NCI-H748 (cell line): ENCODE data around the gene ERP29.
"Not testable (repeated sequence)": the region's sequence is repeated elsewhere in the genome, so short reads cannot be mapped to it uniquely, and the experiment has no call there.

Experiments used
- DNase-seq: peaks from one replicate; lab custom pipeline; 2025; ENCODE audit not compliant: unreplicated experiment; lab: John Stamatoyannopoulos, UW

Gene ERP29

DNA sequence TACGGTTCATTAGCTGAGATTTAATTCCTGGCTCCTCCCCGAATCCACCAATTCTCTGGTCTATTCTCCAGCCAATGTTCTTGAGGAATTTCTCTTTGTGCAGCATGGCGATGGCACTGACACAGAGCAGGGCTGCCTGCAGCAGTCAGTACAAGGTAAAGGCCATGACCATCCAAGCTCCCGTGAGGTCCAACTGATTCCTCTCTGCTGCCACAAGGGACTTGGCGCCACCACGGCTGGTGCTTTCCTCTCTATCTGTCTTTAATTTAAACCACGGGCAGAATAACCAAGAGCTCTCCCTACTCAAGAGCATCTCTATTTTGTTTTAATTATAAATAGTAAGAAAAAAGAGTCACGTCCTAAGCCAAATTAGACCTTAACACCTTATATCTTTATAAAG, 12.4 kb upstream of the ERP29 start:
- no peak for DNase-seq

- no peak for DNase-seq
Measured at GRCh38 chr12:112001576-112001975, 11.7 kb upstream of the ERP29 start.

DNA sequence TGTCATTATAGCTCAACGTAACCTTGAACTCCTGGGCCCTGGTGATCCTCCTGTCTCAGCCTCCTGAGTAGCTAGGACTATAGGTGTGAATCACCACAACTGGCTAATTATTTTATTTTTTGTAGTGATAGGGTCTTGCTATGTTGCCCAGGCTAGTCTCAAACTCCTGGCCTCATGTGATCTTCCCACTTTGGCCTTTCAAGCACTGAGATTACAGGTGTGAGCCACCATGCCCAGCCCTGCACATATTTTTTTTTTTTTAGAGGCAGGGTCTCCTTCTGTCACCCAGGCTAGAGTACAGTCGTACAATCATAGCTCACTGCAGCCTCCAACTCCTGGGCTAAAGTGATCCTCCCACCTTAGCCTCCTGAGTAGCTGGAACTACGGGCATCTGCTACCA, 9.2 kb upstream of the ERP29 start:
- no peak for DNase-seq

- DNase-seq: no peak
Measured at GRCh38 chr12:112005419-112006395, 7.5 kb upstream of the ERP29 start.

GRCh38 chr12:112007945-112008344, 5.3 kb upstream of the ERP29 start:
- no peak for DNase-seq

DNA sequence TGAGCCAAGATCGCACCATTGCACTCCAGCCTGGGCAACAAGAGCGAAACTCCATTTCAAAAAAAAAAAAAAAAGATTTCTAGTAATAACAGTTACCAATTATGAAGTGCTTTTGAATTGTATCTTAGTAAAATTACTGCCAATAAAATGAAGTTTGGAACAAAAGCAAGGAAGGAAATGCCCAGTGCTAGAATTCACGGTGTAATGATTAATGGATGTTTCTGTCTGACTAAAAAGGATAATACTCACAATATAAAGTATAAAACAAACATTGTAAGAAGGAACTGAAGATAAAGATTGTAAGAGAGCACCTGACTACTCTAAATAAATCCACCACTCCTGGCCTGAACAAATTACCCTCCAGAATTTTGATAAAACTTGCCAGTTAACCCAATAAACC, 4.3 kb upstream of the ERP29 start:
- no peak for DNase-seq

DNA sequence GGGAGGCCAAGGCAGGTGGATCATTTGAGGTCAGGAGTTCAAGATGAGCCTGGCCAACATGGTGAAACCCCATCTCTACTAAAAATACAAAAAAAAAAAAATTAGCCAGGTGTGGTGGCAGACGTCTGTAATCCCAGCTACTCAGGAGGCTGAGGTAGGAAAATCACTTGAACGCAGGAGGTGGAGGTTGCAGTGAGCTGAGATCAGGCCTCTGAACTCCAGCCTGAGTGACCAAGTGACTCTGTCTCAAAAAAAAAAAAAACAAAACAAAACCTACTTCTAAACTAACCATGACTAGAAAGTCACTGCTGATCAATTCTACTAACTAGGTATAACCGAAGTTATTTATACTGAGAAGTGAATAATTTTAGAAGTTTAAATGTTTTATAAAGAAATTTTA, 3.6 kb upstream of the ERP29 start:
- not testable (repeated sequence) for DNase-seq

GRCh38 chr12:112010415-112011344, 2.5 kb upstream of the ERP29 start:
- DNase-seq: no peak

DNA sequence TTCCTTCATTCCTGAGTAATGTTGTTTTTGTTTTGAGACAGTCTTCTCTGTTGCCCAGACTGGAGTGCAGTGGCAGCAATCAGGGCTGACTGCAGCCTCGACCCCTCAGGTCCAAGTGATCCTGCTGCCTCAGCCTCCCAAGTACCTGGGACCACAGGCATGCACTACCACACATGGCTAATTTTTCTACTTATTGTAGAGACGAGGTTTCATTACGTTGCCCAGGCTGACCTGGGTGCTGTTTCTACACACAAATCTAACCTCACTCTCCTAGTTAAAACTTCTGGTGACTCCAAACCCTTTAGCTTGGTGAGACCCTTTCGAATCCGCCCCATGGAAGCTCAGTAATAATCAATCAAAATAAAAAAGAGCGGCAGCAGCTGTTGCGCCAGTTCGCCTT, 1.5 kb upstream of the ERP29 start:
- no peak for DNase-seq

GRCh38 chr12:112013601-112014402, 576 bp downstream of the ERP29 start:
- peak; percentile 86 for DNase-seq

DNA sequence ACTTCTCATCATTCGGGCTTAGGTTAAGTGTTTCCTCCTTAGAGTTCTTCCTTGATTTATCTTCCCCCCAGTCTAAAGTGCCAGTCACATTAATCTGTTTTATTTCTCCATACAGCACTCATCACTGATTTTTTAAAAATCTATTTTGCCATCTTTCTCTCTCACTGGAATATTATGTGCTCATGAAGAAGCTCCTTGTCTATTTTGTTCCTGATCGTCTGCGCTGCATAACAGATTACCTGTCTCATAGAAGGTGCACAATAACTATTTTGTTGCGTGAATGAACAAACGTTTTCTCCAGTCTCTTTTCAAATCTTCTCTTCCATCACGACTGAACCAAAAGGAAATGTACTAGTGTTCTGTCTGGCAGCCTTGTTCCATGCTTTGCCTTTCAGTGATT, 2.7 kb downstream of the ERP29 start:
- DNase-seq: no peak

DNA sequence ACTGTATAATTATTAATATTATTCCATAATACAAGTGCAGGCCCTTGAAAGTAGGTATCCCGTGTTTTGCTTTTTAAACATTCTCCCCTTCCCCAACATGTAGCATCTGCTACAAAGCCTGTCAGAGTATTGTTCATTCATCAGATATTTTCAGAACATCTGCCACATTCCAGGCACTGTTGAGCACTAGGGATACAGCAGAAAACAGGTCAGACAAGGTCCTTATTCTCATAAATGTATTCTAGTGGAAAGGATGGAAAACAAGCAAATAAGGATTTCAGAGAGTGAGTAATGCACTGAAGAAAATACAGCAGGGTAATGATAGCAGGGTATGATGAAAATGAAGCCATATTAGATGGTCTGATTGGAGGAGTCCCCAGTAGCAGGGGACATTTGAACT, 3.8 kb downstream of the ERP29 start:
- no peak for DNase-seq

DNA sequence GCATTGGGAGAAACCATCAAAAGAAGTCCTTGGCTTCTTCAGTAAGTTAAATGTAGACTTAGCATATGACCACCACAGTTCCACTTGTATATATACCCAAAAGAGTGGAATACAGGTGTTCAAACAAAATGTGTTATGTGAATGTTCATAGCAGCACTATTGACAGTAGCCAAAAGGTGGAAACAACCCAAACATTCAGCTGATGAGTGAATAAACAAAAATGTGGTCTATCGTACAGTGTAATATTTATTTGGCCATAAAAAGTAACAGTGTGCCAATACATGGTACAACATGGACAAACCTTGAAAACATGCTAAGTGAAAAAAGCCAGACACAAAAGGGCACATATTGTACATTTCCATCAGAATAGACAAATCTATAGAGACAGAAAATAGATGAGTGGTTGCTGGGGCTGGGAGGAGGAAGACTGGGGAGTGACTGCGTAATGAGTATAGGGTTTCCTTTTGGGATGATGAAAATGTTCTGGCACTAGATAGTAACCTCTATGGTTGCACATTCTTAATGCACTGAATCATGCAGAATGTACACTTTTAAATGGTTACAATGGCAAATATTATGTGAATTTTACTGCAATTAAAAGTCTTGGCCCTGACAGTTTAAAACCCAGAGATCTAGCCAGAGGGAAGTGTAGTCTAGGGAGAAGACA, 5.5 kb downstream of the ERP29 start:
- DNase-seq: no peak

- DNase-seq: no peak
Measured at GRCh38 chr12:112020947-112021457, 7.8 kb downstream of the ERP29 start.

- DNase-seq: no peak
Measured at GRCh38 chr12:112022241-112023016, 9.2 kb downstream of the ERP29 start.

DNA sequence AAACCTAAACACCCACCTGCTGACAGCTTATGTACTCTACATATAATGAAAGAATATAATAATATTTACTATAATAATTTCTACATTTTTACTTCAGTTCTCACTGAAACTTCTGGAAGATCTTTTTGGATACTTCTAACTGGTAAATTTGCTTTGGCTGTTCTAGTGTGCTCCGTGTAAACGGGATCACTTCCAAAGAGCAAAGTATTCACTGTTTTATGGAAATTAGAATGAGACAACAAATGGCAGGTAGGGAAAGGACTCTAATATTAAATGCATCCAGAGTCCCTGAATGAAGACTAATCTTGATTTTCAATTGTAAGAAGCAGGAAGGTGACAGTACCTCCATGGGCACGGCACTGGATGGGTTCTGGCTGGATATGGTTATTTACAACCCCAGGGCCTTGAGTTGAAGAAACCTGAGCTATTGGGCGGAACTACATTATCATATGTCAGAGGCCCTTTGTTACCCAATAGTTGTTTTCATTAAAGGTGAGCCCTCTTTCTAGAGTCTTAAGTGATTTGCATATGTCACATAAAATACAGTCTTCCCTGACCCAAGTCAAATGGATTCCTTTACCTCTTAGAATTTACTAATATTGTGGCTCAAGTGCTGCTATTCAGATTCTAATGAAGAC, 10.7 kb downstream of the ERP29 start:
- DNase-seq: no peak

DNA sequence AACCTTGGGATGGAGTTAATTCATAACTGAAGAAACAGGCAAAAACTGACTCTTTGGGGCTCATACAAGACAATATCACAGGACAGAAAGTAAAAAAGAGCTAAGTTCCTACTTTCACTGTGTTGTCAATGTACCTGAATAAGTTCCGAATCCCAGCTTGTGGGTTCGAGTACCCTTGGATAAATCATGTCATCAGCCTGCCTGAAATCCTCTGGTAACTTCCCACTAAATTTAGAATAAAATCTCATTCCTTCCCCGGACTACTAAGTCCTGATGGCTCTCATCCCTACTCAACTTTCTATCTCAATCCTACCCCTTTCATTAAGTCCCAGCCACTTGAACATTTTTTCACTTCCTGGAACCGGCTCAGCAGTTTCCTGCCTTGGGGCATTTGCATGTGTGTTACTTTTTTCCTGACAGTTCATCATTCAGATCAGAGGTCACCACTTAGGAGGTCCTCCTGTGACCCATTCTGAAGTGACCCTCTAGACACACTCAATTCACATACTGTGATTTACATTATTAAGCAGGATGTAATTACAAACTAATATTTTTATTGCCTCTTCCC, 12.7 kb downstream of the ERP29 start:
- DNase-seq: no peak

DNA sequence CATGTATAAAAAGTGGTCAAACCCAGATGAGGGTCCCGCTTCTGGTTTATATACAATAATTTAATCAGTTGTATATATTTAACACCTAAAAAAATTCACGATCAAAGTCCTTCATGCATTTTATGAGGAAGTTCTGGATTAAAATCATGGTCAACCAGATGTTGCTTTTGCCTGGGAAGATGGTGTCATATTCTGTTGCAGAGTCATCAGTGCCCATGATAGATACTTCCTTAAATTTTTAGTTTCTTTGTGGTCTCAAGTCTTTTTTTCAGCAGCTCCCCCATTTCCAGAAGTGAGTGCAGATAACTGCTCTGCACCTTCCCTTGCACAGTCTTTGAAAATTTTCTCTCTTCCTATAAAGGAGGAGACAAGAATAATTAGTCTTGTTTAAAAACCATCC, 16.1 kb downstream of the ERP29 start:
- no peak for DNase-seq

- DNase-seq: no peak
Measured at GRCh38 chr12:112031472-112031871, 18.2 kb downstream of the ERP29 start.
